Neural crest cell (in vitro differentiated cells): ENCODE measurements around the gene PPP2CA. TPM values are rescaled to one million over a fixed set of nuclear protein-coding genes. Genes with fewer than 3 reads are reported as not detected.
"Not testable (repeated sequence)": the region's sequence is repeated elsewhere in the genome, so short reads cannot be mapped to it uniquely, and the experiment has no call there.

Source experiments
- DNase-seq: peaks from one replicate; pipeline ENCODE4 v3.0.0; 2021; ENCODE audit warnings: low read depth, mixed read lengths, low spot score
- H3K27ac Mint-ChIP-seq: one replicate; pipeline ENCODE4 v1.8.0; 2021; ENCODE audit warnings: mild to moderate bottlenecking, mixed read lengths; ENCODE audit not compliant: unreplicated experiment
- H3K27me3 Mint-ChIP-seq: 2 replicates; pipeline ENCODE4 v1.8.0; 2021; ENCODE audit warnings: low read depth, mild to moderate bottlenecking, mixed read lengths
- H3K36me3 Mint-ChIP-seq: 2 replicates; pipeline ENCODE4 v1.8.0; 2021; ENCODE audit warnings: low read depth, mild to moderate bottlenecking, mixed read lengths
- H3K4me1 Mint-ChIP-seq: 2 replicates; pipeline ENCODE4 v1.8.0; 2021; ENCODE audit warnings: mixed read lengths
- H3K4me3 Mint-ChIP-seq: one replicate; pipeline ENCODE4 v1.8.0; 2021; ENCODE audit warnings: mild to moderate bottlenecking, mixed read lengths
- H3K9me3 Mint-ChIP-seq: 2 replicates; pipeline ENCODE4 v1.8.0; 2021; ENCODE audit warnings: mixed read lengths
- total RNA-seq: library from RNA; stranded (reverse); gene quantifications from 2 replicates; pipeline ENCODE4 v1.2.1, GENCODE V29; 2021
- TF ChIP-seq, protein P1 (sequence below): fragments of 200-600 bp; sonication (generic); conservative IDR thresholded peaks from 2 replicates; pipeline ENCODE4 v1.5.0; 2021; ENCODE audit warnings: antibody characterized with exemption, mild to moderate bottlenecking

The PPP2CA gene
- total RNA-seq, 1 donor from 2014 or later, result 212 TPM

DNA sequence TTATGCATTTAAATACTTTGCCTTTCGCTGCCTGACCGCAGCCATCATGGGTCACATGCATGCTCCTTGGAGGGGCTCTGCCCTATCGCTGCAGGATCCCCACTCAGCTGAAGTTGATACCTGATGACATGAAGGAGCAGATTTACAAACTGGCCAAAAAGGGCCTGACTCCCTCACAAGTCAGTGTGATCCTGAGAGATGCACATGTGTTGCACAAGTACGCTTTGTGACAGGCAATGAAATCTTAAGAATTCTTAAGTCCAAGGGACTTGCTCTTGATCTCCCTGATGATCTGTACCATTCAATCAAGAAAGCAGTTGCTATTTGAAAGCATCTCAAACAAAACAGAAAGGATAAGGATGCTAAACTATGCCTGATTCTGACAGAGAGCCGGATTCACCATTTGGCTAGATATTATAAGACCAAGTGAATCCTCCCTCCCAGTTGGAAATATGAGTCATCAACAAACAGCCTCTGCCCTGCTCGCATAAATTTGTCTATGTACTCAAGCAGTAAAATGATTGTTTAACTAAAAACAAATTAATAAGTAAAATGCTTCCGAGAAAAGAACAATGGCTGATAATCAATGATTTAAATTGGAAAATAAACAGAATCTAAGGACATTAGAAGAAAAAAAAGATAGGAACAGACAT, 41.6 kb upstream of the PPP2CA start:
- no peak for DNase-seq
- peaks cover 10% of the 10 kb centered on the region for H3K9me3 Mint-ChIP-seq
- no peak overlapping the region for H3K4me3 Mint-ChIP-seq
- H3K4me1 Mint-ChIP-seq, result no peaks in the 10 kb centered on the region
- TF ChIP-seq, protein P1, sequence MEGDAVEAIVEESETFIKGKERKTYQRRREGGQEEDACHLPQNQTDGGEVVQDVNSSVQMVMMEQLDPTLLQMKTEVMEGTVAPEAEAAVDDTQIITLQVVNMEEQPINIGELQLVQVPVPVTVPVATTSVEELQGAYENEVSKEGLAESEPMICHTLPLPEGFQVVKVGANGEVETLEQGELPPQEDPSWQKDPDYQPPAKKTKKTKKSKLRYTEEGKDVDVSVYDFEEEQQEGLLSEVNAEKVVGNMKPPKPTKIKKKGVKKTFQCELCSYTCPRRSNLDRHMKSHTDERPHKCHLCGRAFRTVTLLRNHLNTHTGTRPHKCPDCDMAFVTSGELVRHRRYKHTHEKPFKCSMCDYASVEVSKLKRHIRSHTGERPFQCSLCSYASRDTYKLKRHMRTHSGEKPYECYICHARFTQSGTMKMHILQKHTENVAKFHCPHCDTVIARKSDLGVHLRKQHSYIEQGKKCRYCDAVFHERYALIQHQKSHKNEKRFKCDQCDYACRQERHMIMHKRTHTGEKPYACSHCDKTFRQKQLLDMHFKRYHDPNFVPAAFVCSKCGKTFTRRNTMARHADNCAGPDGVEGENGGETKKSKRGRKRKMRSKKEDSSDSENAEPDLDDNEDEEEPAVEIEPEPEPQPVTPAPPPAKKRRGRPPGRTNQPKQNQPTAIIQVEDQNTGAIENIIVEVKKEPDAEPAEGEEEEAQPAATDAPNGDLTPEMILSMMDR, result no peak
- peaks cover 4% of the 10 kb centered on the region for H3K36me3 Mint-ChIP-seq
- no peak overlapping the region for H3K27ac Mint-ChIP-seq
- H3K27me3 Mint-ChIP-seq, result peaks cover 7% of the 10 kb centered on the region

DNA sequence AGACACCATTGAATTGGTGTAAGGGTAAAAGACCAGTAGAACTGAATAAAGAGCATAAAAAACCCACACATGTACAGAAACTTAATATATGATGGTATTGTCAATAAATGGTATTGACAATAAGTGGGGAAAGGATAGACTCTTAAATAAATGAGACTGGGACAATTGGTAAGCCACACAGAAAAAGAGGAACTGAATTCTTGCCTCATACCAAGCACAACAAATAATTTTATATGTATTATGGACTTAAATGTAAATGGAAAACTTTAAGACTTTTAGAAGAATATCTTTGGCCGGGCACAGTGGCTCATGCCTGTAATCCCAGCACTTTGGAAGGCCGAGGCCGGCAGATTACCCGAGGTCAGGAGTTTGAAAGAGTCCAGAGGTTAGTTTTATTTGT, 37.9 kb upstream of the PPP2CA start:
- peaks cover 13% of the 10 kb centered on the region for H3K9me3 Mint-ChIP-seq
- H3K4me1 Mint-ChIP-seq, result no peaks in the 10 kb centered on the region
- H3K27ac Mint-ChIP-seq, result no peak overlapping the region
- TF ChIP-seq, protein P1, result no peak
- no peak overlapping the region for H3K4me3 Mint-ChIP-seq
- DNase-seq, result no peak
- H3K27me3 Mint-ChIP-seq, result peaks cover 7% of the 10 kb centered on the region
- peaks cover 7% of the 10 kb centered on the region for H3K36me3 Mint-ChIP-seq

DNA sequence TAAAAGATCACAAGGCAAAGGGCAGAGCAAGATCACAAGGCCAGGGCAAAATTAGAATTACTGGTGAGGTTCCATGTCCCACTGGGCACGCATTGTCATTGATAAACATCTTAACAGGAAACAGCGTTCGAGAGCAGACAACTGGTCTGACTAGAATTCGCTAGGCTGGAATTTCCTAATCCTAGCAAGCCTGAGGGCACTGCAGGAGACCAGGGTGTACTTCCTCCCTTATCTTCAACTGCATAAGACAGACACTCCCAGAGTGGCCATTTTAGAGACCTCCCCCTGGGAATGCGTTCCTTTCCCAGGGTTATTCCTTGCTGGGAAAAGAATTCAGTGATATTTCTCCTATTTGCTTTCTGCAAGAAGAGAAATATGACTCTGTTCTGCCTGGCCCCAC, 36.8 kb upstream of the PPP2CA start:
- H3K27ac Mint-ChIP-seq, H3K36me3 Mint-ChIP-seq, H3K4me3 Mint-ChIP-seq, H3K4me1 Mint-ChIP-seq, H3K27me3 Mint-ChIP-seq, DNase-seq: not testable (repeated sequence)
- peaks cover 13% of the 10 kb centered on the region for H3K9me3 Mint-ChIP-seq

DNA sequence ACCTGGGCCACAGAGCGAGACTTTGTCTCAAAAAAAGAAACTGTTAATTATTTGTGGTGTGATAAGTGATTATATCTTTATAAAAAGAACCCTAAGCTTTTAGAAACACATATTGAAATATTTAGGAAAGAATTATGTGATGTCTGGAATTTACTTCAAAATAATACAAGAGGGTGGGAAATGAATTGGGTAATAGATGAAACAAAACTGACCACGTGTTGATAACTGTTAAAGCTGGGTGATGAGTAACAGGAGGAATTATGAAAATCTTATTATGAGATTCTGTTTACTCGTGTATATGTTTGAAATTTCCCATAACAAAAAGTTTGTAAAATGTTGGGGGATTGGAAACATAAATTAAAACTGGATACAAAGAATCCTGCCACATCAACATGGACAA, 33.0 kb upstream of the PPP2CA start:
- Mint-ChIP-seq H3K27me3 (peaks cover 2% of the 10 kb centered on the region), H3K27ac (no peak overlapping the region), H3K4me1 (no peaks in the 10 kb centered on the region), H3K36me3 (peaks cover 3% of the 10 kb centered on the region), H3K4me3 (no peak overlapping the region), H3K9me3 (peaks cover 8% of the 10 kb centered on the region)
- no peak for DNase-seq
- TF ChIP-seq, protein P1, result no peak

DNA sequence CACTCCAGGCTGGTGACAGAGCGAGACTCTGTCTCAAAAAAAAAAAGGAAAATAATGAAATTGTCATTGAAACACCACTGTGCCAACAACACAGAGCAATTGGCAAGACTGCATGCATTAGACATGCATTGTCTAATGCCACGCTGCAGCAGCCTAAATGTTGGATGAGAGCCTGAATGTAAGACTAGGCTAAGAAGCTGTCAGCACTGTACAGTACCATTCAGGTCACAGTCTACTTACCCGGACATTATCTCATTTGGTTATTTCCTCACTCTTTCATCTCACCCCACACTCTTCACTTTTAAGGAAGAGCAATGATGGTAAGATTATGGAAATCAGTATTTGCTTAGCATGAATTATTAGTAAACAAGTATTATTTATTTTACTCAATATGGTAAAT, 31.3 kb upstream of the PPP2CA start:
- H3K9me3 Mint-ChIP-seq, result peaks cover 3% of the 10 kb centered on the region

More for the DNA sequence above, 31.3 kb upstream of the PPP2CA start:
- Mint-ChIP-seq H3K36me3 (no peaks in the 10 kb centered on the region), H3K4me3 (no peak overlapping the region), H3K27ac (no peak overlapping the region), H3K4me1 (no peaks in the 10 kb centered on the region), H3K27me3 (peaks cover 3% of the 10 kb centered on the region)
- DNase-seq, result no peak
- TF ChIP-seq, protein P1, result no peak
